GM18505 (cell line): ENCODE data around the gene CFAP74.
"Not testable (repeated sequence)": the region's sequence is repeated elsewhere in the genome, so short reads cannot be mapped to it uniquely, and the experiment has no call there.

Experiments used
- ATAC-seq: cut with Tn5 transposase; IDR thresholded peaks from one replicate; pipeline ENCODE4 v1.9.1; 2021; ENCODE audit not compliant: unreplicated experiment
- POLR2A ChIP-seq: IDR thresholded peaks from 4 replicates; pipeline ENCODE4 v1.6.1; 2011; ENCODE audit warnings: borderline replicate concordance; ENCODE audit not compliant: insufficient read depth, insufficient read length; ENCODE audit errors: extremely low read depth

CFAP74 gene

DNA sequence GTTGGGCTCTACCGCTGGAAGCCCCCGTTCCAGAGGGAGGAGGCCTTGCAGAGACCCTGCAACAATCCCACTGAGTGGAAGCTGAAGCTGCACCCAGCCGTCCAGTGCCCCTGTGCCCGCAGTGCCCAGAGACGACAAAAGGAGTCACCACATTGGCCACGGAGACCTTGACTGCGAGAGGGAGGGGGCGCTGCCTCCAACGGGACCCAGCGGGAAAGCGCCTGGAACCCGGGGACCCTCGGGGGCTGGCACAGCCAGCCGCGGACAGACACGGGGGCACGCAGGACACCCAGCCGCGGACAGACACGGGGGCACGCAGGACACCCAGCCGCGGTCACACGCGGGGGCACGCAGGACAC is 22.5 kb downstream of the CFAP74 start:
- no peak for TF ChIP-seq POLR2A
- ATAC-seq, result no peak

DNA sequence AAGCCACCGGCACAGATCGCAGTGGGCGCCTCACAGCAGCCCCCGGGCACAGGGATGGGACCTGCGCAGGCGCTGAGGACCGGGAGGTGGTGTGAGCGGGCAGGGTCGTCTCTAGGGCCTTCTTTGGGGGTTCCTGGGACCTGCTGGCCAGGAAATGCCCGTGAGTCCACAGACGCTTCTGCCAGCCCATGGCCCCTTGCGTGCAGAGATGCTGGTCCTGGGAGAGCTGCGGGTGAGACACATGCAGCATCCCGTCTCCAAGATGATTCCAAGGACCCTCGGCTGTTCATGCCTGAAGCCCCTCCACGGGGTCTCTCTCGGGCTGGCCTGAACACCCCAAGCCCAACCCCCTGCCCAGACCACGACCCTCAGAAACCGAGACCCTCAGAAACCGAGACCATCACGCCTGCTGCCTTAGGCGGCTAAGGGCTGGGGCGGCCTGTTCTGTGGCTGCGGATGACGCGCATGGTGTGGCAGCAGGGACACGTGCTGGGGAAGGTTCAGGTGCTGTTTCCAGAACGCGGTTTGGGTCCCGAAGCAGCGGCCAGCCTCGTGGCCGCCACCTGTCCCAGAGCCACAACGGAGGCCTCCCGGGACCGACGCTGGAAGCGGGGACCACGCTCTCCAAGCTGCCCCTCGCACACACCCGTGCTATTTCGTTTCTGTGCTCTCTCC is 23.0 kb downstream of the CFAP74 start:
- no peak for TF ChIP-seq POLR2A
- ATAC-seq, result no peak

DNA sequence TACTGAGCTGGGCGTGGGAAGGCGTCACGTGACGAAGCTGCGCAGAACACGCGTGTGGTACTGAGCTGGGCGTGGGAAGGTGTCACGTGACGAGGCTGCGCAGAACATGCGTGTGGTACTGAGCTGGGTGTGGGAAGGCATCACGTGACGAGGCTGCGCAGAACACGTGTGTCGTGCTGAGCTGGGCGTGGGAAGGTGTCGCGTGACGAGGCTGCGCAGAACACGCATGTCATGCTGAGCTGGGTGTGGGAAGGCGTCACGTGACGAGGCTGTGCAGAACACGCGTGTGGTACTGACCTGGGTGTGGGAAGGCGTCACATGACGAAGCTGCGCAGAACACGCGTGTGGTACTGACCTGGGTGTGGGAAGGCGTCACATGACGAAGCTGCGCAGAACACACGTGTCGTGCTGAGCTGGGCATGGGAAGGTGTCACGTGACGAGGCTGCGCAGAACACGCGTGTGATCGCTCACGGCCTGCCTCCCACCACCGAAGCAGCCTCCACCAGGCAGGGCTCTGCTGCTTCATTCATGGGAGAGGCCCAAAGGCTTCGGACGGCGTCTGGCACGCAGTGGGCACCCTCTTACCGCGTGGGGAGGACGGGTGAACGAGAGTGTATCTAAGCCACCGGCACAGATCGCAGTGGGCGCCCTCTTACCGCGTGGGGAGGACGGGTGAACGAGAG is 24.0 kb downstream of the CFAP74 start:
- no peak for ATAC-seq
- TF ChIP-seq POLR2A, result no peak

DNA sequence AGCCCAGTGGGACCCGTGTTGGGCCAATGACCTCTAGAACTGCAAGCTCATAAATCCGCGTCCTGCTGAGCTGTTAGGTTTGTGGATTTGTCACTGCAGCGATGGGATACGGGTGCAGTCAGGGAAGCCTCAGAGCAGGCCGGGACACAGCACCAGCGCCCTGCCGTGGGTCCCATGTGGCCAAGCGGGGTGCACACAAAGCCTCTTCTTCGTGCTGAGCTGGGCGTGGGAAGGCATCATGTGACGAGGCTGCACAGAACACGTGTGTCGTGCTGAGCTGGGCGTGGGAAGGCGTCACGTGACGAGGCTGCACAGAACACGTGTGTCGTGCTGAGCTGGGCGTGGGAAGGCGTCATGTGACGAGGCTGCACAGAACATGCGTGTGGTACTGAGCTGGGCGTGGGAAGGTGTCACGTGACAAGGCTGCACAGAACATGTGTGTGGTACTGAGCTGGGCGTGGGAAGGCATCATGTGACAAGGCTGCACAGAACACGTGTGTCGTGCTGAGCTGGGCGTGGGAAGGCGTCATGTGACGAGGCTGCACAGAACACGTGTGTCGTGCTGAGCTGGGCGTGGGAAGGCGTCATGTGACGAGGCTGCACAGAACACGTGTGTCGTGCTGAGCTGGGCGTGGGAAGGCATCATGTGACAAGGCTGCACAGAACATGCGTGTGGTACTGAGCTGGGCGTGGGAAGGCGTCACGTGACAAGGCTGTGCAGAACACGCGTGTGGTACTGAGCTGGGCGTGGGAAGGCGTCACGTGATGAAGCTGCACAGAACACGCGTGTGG is 24.7 kb downstream of the CFAP74 start:
- ATAC-seq, result not testable (repeated sequence)

DNA sequence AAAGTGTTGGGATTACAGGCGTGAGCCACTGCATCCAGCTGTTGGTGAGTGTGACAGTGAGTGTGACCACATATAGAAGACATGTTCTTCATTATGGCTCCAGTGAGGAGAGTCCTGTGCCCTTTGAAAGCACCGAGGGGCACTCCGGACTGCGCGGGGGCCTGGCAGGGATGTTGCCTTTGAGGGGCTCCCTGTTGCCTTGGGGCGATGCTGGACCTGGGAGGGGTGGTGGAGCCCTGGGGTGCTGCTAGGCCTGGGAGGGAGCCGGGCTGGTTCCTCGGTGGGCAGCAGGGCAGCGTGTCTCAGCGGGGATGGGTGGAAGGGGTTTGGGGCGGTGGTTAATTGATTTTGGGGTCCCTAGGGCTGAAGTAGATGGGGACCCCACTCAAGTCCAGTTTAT is 25.5 kb downstream of the CFAP74 start:
- TF ChIP-seq POLR2A, result no peak
- ATAC-seq, result no peak

DNA sequence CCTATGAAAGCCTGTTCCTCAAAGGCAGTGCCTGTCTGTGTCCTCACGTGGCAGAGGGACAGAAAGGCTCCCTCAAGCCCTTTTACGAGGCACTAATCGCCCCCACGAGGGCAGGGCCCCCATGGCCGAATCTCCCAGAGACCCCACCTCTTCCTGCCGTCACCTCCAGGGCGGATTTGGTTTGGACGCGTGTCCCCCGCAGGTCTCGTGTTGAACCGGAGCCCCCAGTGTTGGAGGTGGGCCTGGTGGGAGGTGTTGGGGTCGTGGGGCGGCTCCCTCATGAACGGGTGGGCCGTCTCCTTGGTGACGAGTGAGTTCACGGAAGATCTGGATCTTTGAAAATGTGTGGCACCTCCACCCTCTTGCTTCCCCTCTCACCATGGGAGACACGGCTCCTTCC is 27.6 kb downstream of the CFAP74 start:
- no peak for ATAC-seq
- no peak for TF ChIP-seq POLR2A

DNA sequence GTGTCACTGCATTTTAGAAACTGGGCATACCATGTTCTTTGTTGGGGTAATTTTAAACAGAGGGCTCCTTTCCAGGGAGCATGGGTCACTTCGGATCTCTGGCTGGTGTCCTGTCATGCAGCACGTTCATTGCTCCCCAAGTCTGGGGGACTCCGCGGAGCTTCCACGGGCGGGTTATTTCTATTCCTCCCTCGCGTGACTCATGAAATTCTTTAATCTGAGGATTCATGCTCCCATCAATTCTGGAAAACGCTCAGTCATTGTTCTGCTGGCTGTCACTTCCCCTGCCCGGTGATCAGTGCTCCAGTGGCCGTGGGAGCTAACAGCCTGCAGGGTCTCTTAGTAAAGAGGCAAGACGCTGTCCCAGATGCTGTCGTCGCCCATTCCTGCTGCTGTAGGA is 28.1 kb downstream of the CFAP74 start:
- no peak for ATAC-seq
- TF ChIP-seq POLR2A, result no peak

DNA sequence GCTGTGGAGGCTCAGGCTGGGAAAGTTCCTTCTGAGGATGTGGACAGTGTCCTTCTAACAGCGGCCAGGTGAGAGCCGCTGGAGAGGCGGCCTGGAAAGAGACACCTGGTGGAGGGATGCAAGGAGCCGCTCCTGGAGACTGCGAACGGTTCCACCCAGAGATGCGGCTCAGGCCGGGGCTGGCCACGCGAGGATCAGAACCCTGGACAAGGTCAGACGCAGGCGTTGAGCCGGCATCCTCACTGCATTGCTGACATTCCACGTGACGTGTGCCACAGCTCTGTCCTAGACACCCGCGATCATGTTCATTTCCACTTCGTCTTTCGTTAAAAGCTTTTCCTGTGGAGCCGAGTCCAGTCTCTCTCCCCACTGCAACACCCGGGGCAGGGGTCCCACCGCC is 28.8 kb downstream of the CFAP74 start:
- ATAC-seq, result no peak
- no peak for TF ChIP-seq POLR2A

DNA sequence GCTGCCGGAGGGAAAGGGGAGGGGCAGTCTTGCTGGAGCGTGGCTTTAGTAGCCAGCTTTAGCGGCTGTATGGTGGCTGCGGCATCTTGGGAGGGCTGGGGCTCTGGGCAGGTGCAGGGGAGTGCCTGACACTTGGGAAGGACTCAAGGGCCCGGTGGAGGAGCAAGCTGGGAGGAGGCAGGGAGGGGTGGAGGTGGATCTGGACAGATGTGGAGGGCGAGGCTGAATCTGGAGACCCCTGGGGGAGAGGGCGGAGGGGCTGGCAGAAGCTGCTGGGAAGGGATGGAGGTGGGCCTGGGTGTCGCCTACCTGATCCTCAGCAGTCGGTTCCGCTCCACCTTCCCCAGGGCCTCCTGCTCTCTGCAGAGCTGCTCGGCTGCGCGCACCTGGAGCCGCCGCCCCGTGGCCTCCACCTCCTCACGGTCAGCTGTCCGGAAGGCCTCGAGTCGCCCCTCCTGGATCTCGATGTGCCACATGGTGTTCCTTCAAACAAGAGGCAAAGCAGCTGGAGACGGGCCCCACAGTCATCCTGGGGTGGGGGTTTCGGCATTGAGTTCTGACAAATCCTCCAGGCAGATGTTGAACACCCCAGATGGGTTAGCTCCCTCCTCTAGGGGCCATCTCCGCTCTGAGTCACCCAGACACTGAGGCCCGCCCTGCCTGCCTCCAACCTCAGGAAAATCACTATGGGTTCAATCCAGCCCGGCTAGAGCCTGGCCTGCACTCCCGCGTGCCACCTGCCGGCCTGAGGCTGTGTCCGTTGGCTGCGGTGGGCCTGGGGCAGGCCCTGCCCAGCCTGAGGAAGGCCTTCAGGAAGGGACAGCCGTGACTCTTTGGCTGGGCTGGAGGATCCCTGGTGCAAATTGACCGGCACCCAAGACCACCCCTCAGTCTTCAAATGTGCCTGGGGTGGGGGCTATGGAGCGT is 29.6 kb downstream of the CFAP74 start:
- no peak for ATAC-seq
- TF ChIP-seq POLR2A, result no peak

DNA sequence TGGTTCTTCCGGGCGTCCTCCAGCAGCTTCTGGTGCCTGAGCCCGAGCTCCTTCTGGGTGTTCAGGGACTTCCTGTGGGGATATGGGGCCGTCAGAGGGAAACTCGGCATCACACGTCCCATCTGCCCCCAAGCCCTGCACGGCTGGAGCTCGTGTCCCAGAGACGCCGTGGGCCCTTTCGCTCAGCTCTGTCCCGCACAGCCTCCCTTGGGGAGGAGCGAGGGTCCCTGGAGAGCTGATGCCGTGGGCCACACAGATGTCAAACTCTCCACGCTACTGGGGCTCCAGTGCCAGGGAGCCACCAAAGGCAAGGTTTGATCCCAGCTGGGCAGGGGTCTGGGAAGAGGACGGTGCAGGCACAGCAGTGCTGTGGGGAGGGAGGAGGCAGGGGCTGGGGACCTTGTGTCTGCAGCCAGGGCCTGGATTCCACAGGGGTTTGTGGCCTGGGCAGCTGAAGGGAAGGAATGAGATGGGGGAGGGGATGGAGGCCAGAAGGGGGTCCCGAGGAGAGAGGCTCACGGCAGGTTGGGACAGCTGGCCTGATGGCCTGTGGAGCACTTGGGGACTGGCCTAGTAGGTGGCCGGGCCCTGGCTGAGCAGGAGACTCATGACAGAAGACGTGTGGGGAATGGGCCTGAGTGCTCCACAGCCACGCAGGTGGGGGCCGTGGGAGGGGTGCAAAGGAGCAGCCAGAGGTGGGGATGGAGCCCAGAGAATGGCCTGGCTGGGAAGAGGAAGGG is 30.4 kb downstream of the CFAP74 start:
- no peak for TF ChIP-seq POLR2A
- ATAC-seq, result no peak

DNA sequence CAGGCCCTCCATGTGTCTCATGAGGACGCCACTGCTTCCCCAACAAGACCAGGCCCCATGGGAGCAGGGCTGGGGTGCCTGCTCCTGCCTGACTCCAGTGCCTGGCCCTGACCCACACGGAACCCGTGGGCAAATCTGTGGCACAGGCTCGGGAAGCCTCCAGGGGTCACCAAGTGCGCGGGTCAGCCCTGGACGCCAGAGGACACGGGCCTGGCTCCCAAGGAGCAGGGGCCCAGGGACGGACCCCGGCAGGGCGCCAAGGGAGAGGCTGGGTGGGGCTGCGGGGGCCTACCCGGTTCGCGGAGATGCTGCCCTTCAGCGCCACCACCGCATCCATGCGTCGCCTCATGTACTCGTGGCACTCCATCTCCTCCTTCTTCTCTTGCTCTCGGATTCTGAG is 31.9 kb downstream of the CFAP74 start:
- no peak for TF ChIP-seq POLR2A
- ATAC-seq, result no peak

DNA sequence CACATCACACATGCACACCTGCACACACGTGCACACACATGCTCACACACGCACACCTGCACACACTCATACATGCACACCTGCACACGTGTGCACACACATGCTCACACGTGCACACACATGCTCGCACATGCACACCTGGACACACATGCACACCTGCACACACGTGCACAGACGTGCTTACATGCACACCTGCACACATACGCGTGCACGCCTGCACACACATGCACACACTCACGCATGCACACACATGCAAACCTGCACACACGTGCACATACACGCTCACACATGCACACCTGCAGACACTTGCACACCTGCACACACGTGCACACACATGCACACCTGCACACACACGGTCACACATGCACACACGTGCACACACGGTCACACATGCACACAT is 32.6 kb downstream of the CFAP74 start:
- TF ChIP-seq POLR2A, result no peak
- ATAC-seq, result no peak

DNA sequence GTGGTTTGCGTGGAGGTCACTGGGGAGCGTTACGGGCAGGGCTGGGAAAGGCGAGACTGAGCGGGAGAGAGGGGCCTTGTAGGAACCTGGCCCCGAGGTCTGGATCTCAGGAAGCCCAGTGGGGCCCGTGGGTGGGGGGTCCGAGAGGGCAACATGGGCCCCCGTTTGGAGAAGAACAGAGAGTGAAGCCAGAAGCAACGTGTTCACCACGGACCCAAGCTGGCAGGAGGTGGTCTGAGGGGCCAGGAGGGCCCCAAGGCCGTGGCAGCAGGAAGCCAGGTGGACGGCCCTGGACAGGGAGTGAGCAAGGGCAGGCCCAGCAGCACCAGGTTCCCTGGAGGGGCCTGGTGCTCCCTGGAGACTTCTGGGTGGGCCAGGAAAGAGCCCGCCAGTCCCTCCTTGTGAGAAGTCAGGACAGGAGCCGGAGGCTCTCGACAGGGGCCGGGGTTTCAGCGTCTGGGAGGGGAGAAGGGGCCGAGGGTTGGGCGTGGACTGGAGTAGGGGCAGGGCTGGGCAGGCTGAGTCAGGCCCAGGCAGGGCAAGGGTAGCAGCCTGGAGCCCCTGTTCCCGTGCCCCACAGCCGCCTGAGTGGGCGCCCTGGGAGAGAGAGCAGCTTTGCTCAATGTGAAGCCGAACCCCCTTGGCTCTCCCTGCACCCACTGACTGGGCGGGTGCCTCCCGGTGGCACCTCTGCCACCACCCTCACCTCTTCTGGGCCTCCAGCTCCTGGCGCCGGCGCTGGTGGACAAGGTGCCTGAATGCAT is 33.5 kb downstream of the CFAP74 start:
- ATAC-seq, result no peak
- TF ChIP-seq POLR2A, result no peak

DNA sequence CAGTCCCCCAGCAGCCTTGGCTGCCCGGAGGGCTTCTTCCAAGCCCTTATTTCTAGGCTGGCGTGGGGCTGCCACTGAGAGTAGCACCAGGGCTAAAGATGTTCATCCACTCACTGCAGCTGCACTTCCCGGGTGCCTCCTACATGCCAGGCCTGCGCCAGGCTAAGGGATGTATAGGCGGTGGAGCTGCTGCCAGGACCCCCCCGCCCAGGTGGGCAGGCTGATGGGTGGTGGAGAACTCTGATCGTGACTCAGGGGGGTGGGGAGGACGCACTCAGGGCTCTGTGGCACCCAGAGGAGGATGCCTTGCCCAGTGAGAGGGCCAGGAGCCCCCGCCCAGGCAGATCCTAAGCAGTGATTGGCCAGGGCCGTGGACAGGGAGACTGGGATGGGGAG is 34.1 kb downstream of the CFAP74 start:
- no peak for TF ChIP-seq POLR2A
- no peak for ATAC-seq
